Loucy (cell line): ENCODE data around the gene ZSWIM9.

Source experiments
- H2AFZ ChIP-seq: fragments of 200-600 bp; sonication (generic); 2 replicates; pipeline ENCODE4 v1.6.0; 2016; ENCODE audit warnings: antibody characterized with exemption, mild to moderate bottlenecking, low read length, moderate library complexity
- H3F3A ChIP-seq: fragments of 200-600 bp; 2 replicates; pipeline ENCODE4 v1.6.0; 2016; ENCODE audit warnings: antibody characterized with exemption, low read depth, mild to moderate bottlenecking
- H3K27me3 ChIP-seq: fragments of 200-600 bp; sonication (generic); 2 replicates; pipeline ENCODE4 v1.6.1; 2014; ENCODE audit warnings: low read length, mild to moderate bottlenecking; ENCODE audit not compliant: insufficient read depth, poor library complexity, severe bottlenecking
- H3K36me3 ChIP-seq: fragments of 200-600 bp; sonication (generic); 2 replicates; pipeline ENCODE4 v1.6.1; 2016; ENCODE audit warnings: low read length; ENCODE audit not compliant: insufficient read depth
- H3K4me1 ChIP-seq: fragments of 200-600 bp; sonication (generic); 2 replicates; pipeline ENCODE4 v1.5.1; 2014; ENCODE audit warnings: low read length, mild to moderate bottlenecking; ENCODE audit not compliant: insufficient read depth, poor library complexity, severe bottlenecking
- H3K4me2 ChIP-seq: fragments of 200-600 bp; sonication (generic); 2 replicates; pipeline ENCODE4 v1.6.0; 2014; ENCODE audit warnings: antibody characterized with exemption, low read length, low read depth, mild to moderate bottlenecking; ENCODE audit not compliant: poor library complexity, severe bottlenecking
- H3K4me3 ChIP-seq: fragments of 200-600 bp; sonication (generic); 2 replicates; pipeline ENCODE4 v1.5.1; 2014; ENCODE audit warnings: low read length, mild to moderate bottlenecking, mixed read lengths; ENCODE audit not compliant: poor library complexity, severe bottlenecking
- H3K79me2 ChIP-seq: fragments of 200-600 bp; sonication (generic); 2 replicates; pipeline ENCODE4 v1.6.1; 2014; ENCODE audit warnings: low read length; ENCODE audit not compliant: insufficient read depth
- H3K9ac ChIP-seq: fragments of 200-600 bp; sonication (generic); 2 replicates; pipeline ENCODE4 v1.6.0; 2014; ENCODE audit warnings: mild to moderate bottlenecking, low read depth, low read length, moderate library complexity; ENCODE audit not compliant: poor library complexity, severe bottlenecking
- H3K9me2 ChIP-seq: fragments of 200-600 bp; sonication (generic); replicated peaks from 2 replicates; pipeline ENCODE4 v1.6.1; 2016; ENCODE audit warnings: low read depth, low read length, mixed read lengths
- H3K9me3 ChIP-seq: fragments of 200-600 bp; sonication (generic); 2 replicates; pipeline ENCODE4 v1.6.1; 2014; ENCODE audit warnings: mild to moderate bottlenecking, antibody characterized with exemption, low read length, low read depth; ENCODE audit not compliant: insufficient read depth
- H4K20me1 ChIP-seq: fragments of 200-600 bp; sonication (generic); 2 replicates; pipeline ENCODE4 v1.6.0; 2014; ENCODE audit warnings: antibody characterized with exemption, low read length, mild to moderate bottlenecking; ENCODE audit not compliant: insufficient read depth, poor library complexity, severe bottlenecking
- EZH2phosphoT487 ChIP-seq: fragments of 200-600 bp; IDR thresholded peaks from 2 replicates; pipeline ENCODE4 v1.6.1; 2018; ENCODE audit warnings: antibody characterized with exemption, mild to moderate bottlenecking, moderate library complexity, borderline replicate concordance
- TF ChIP-seq, protein P1 (sequence below): fragments of 200-600 bp; sonication (generic); conservative IDR thresholded peaks from 2 replicates; pipeline ENCODE4 v1.5.1; 2014; ENCODE audit warnings: mild to moderate bottlenecking, antibody characterized with exemption, low read length

Gene ZSWIM9

DNA sequence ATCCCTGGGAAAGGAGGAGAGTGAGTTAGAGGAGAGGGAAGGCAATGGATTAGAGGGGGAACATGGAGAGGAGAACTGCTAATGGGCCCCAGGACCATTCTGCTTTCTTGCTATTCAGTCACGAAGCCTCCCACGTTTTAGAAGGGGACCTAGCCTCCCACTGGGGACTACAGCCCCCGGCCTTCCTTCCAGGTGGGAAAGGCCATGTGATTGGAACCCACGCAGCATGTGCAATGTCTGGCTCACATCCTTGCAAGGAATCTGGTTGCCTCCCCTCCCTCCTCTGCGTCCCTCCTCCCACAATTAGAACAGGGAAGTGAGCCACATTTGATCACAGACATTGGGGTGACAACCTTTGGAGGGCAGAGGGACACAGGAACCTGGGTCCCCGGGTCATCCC is 37.4 kb upstream of the ZSWIM9 start:
- Histone ChIP-seq H3K79me2 (no peaks in the 10 kb centered on the region), H3K4me3 (no peak overlapping the region), H3K9me3 (no peaks in the 10 kb centered on the region), H3K4me2 (no peak overlapping the region), H2AFZ (no peak overlapping the region), H3K27me3 (no peaks in the 10 kb centered on the region), H4K20me1 (no peaks in the 10 kb centered on the region), H3K36me3 (peaks cover 44% of the 10 kb centered on the region; the same call in 1 of the 2 replicates), H3K9me2 (no peaks in the 10 kb centered on the region), H3K9ac (no peak overlapping the region), H3F3A (no peaks in the 10 kb centered on the region), H3K4me1 (no peaks in the 10 kb centered on the region)
- TF ChIP-seq, protein P1, sequence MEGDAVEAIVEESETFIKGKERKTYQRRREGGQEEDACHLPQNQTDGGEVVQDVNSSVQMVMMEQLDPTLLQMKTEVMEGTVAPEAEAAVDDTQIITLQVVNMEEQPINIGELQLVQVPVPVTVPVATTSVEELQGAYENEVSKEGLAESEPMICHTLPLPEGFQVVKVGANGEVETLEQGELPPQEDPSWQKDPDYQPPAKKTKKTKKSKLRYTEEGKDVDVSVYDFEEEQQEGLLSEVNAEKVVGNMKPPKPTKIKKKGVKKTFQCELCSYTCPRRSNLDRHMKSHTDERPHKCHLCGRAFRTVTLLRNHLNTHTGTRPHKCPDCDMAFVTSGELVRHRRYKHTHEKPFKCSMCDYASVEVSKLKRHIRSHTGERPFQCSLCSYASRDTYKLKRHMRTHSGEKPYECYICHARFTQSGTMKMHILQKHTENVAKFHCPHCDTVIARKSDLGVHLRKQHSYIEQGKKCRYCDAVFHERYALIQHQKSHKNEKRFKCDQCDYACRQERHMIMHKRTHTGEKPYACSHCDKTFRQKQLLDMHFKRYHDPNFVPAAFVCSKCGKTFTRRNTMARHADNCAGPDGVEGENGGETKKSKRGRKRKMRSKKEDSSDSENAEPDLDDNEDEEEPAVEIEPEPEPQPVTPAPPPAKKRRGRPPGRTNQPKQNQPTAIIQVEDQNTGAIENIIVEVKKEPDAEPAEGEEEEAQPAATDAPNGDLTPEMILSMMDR, result no peak
- no peak for TF ChIP-seq EZH2phosphoT487

DNA sequence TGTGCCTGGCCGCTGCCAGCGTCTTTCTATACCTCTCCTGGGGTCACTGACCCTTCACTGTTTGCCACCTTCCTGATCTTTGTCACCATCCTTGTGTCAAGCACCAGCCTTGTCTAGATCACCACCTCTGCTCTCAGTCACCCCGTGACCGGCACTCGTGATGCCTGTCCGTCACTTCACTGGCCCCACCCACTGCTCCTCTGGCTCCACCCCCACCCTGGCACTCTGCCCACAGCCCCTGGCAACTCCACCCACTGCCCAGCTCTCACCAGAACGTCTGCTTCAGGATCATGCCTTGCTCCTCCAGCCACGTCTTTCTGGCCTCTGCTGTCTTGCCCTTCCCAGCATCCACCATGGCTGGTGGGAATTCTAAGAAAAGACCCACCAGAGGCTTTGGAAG is 35.1 kb upstream of the ZSWIM9 start:
- Histone ChIP-seq H3K9ac (no peak overlapping the region), H3K36me3 (peaks cover 39% of the 10 kb centered on the region; the same call in 1 of the 2 replicates), H3K4me1 (no peaks in the 10 kb centered on the region), H3K79me2 (no peaks in the 10 kb centered on the region), H2AFZ (no peak overlapping the region), H3K27me3 (no peaks in the 10 kb centered on the region), H3K9me2 (no peaks in the 10 kb centered on the region), H3K9me3 (no peaks in the 10 kb centered on the region), H3F3A (no peaks in the 10 kb centered on the region), H3K4me3 (no peak overlapping the region), H4K20me1 (no peaks in the 10 kb centered on the region), H3K4me2 (no peak overlapping the region)
- TF ChIP-seq, protein P1, result no peak
- no peak for TF ChIP-seq EZH2phosphoT487

DNA sequence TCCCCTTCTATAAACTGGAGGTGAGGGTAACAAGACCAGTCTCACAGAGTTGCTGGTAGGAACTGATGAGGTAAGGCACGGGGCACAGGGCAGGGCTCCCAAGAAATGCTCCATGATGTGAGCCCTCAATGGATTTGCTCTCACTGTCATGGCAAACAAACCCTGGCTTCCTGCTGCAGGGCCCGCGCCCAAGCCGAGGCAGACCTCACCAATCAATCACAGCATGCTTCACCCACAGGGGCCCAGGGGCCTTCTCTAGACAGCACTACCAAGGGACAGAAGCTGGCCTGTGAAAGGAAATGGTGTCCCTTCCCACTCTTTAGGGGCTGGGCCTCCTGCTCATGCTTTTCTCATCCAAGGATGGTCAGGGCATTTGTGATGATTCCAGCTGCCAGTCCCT is 33.9 kb upstream of the ZSWIM9 start:
- H3K4me1 ChIP-seq, result no peaks in the 10 kb centered on the region
- no peaks in the 10 kb centered on the region for H3K9me3 ChIP-seq
- no peaks in the 10 kb centered on the region for H3K27me3 ChIP-seq
- H3K36me3 ChIP-seq, result peaks cover 37% of the 10 kb centered on the region; the same call in 1 of the 2 replicates
- no peak overlapping the region for H3K4me3 ChIP-seq
- H3K4me2 ChIP-seq, result no peak overlapping the region
- TF ChIP-seq, protein P1, result no peak
- TF ChIP-seq EZH2phosphoT487, result no peak
- no peaks in the 10 kb centered on the region for H3K9me2 ChIP-seq
- no peaks in the 10 kb centered on the region for H3K79me2 ChIP-seq
- H2AFZ ChIP-seq, result no peak overlapping the region
- no peak overlapping the region for H3K9ac ChIP-seq
- H3F3A ChIP-seq, result no peaks in the 10 kb centered on the region
- no peaks in the 10 kb centered on the region for H4K20me1 ChIP-seq
